ENCODE measurements around the gene TENM3.
A peak's percentile ranks its signal among the peaks of the same experiment; 100 is the strongest.

The TENM3 gene

DNA sequence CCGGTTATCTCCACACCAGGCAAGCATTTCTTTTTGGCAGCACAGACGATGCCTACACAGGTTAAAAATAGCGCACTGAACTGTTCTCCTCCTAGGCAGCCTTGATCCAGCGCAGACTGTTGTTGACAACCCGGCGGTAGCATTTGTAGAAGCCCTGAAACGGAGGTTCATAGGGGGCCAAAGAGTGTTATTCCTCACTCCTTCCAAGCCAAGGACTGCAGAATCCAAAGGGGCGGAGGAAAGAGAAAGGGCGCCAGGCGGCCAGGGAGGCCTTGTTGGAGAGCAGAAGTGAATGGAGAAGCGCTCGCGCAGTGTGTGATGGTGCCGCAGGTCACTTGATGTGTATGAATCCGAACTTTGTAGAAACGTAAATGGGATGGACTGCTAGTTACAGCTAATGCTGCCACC, 82.7 kb downstream of the TENM3 start:
- H3K4me3 ChIP-seq (replicated peaks in 1 of 2; ENCODE audit: low read depth in 2 of 2, low read length in 2 of 2): no peak overlapping the region
- DNase-seq (ENCODE audit: low read depth in 2 of 2): peak in 1 of 2 donors; percentile 39
- TF ChIP-seq, protein P1, sequence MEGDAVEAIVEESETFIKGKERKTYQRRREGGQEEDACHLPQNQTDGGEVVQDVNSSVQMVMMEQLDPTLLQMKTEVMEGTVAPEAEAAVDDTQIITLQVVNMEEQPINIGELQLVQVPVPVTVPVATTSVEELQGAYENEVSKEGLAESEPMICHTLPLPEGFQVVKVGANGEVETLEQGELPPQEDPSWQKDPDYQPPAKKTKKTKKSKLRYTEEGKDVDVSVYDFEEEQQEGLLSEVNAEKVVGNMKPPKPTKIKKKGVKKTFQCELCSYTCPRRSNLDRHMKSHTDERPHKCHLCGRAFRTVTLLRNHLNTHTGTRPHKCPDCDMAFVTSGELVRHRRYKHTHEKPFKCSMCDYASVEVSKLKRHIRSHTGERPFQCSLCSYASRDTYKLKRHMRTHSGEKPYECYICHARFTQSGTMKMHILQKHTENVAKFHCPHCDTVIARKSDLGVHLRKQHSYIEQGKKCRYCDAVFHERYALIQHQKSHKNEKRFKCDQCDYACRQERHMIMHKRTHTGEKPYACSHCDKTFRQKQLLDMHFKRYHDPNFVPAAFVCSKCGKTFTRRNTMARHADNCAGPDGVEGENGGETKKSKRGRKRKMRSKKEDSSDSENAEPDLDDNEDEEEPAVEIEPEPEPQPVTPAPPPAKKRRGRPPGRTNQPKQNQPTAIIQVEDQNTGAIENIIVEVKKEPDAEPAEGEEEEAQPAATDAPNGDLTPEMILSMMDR (IDR thresholded peaks at IDR 0.05; ENCODE audit: low read depth, low read length): no peak

DNA sequence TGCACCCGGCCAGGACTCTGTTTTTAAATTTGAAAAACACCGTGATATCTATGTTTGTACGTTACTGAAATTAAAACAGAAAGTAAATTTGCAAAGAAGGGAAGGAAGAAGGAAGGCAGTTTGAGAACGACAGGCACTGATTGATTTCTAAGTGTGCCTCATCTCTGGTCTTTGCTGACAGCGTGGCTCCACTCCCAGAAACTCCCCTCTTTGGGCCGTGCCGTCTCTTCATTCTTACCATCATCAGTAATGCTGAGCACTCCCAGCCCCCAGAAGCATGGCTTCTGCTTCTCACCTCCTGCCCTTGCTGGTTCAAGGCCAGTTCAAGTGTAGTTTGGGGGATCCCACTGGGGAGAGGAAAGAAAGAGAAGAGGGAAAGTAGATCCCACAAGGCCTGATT, 85.3 kb downstream of the TENM3 start:
- no peak for DNase-seq (ENCODE audit: low read depth in 2 of 2)
- TF ChIP-seq, protein P1 (IDR thresholded peaks at IDR 0.05; ENCODE audit: low read depth, low read length): no peak
- no peak overlapping the region for H3K4me3 ChIP-seq (replicated peaks in 1 of 2; ENCODE audit: low read depth in 2 of 2, low read length in 2 of 2)

DNA sequence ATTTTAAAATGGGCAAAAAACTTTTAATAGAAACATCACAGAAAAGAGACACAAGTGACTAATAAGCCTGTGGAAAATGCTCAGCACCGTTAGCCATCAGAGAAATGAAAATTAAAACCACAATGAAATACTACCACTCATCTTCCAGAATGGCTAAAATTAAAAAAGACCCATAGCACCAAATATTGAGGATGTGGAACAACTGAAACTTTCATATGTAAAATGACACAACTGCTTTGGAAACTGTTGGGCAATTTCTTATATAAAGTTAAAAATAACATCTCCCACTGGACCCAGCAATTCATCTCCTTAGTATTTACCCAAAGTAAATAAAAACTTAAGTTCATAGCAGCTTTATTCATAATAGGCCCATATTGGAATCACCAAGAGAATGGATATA, 94.2 kb downstream of the TENM3 start:
- H3K4me3 ChIP-seq (replicated peaks in 1 of 2; ENCODE audit: low read depth in 2 of 2, low read length in 2 of 2): no peak overlapping the region
- DNase-seq (ENCODE audit: low read depth in 2 of 2): no peak
- TF ChIP-seq, protein P1 (IDR thresholded peaks at IDR 0.05; ENCODE audit: low read depth, low read length): no peak

- TF ChIP-seq, protein P1 (IDR thresholded peaks at IDR 0.05; ENCODE audit: low read depth, low read length): no peak
- no peak overlapping the region for H3K4me3 ChIP-seq (replicated peaks in 1 of 2; ENCODE audit: low read depth in 2 of 2, low read length in 2 of 2)
- DNase-seq (ENCODE audit: low read depth in 2 of 2): peak in 1 of 2 donors; percentile 50
Observed at GRCh38 chr4:182338063-182338462, 94.9 kb downstream of the TENM3 start.

GRCh38 chr4:182338746-182339145, 95.5 kb downstream of the TENM3 start:
- TF ChIP-seq, protein P1 (IDR thresholded peaks at IDR 0.05; ENCODE audit: low read depth, low read length): no peak
- DNase-seq (ENCODE audit: low read depth in 2 of 2): no peak

DNA sequence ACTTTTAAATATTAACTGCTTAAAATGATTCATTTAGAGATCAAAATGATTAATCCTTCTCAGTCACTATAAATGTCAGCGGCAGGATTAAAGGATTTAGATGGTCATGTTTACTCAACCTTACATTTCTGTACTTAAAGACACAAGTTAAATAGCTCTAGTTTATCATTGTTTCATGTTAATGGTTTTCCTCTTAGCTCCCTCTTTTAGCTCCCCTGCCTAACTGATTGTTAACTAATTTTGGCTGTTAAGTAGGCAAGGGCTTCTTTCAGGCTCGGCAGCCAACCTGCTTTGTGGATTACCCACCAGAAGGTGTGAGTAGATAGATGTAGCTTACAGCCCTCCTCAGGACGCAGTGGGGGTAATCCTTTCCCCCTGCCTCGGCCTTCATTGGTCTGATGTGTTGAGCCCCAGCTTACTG, 96.0 kb downstream of the TENM3 start:
- no peak overlapping the region for H3K4me3 ChIP-seq (replicated peaks in 1 of 2; ENCODE audit: low read depth in 2 of 2, low read length in 2 of 2)
- TF ChIP-seq, protein P1 (IDR thresholded peaks at IDR 0.05; ENCODE audit: low read depth, low read length): no peak
- no peak for DNase-seq (ENCODE audit: low read depth in 2 of 2)

More at GRCh38 chr4:182338746-182339145, 95.5 kb downstream of the TENM3 start:
- H3K4me3 ChIP-seq (replicated peaks in 1 of 2; ENCODE audit: low read depth in 2 of 2, low read length in 2 of 2): no peak overlapping the region

DNA sequence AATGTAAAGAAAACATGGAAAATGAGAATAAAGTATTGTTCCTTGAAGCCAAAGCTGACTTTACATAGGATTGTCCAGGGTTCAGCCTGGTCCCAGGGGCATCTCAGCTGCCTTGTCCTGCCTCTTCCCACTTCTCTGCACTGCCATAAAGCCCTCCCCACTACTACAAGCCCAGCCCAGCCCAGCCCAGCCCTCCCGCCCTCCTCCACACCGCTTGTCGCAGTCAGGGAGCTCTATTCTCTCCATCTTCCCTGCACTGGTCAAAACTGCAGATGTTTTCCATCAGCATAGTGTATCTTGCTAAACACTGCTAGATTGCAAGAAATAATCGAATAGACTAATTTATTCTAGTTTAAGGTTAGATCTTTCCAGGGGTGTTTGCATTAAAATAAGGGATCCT, 100.3 kb downstream of the TENM3 start:
- TF ChIP-seq, protein P1 (IDR thresholded peaks at IDR 0.05; ENCODE audit: low read depth, low read length): no peak
- DNase-seq (ENCODE audit: low read depth in 2 of 2): no peak
- H3K4me3 ChIP-seq (replicated peaks in 1 of 2; ENCODE audit: low read depth in 2 of 2, low read length in 2 of 2): no peak overlapping the region
